Ovary (tissue), 9 donors: ENCODE measurements around the gene PTTG1IP. TPM values are rescaled to one million over a fixed set of nuclear protein-coding genes. Genes with fewer than 3 reads are reported as not detected.

Experiments used
- DNase-seq, 5 donors: peaks; one replicate each; pipeline ENCODE4 v3.0.0-alpha.2; 2019 to 2020
- H3K27ac ChIP-seq, 2 donors: fragments of 200-600 bp; one replicate each; pipeline versions ENCODE4 v1.5.1 to v1.8.0; 2019 to 2022
- H3K27me3 ChIP-seq: fragments of 200-600 bp; one replicate; pipeline ENCODE4 v1.8.0; 2022
- H3K36me3 ChIP-seq: fragments of 200-600 bp; sonication (generic); one replicate; pipeline ENCODE4 v1.5.1; 2019
- H3K4me1 ChIP-seq: one replicate; pipeline ENCODE4 v1.8.1; 2013; ENCODE audit warnings: mild to moderate bottlenecking, moderate library complexity; ENCODE audit not compliant: insufficient read depth
- H3K4me3 ChIP-seq: fragments of 200-600 bp; sonication (generic); one replicate; pipeline ENCODE4 v1.5.1; 2017
- H3K9me3 ChIP-seq, 2 donors: fragments of 200-600 bp in 1 of 2; sonication (generic) in 1 of 2; one replicate each; pipeline versions ENCODE4 v1.5.1 to v1.8.1; 2013 to 2019; ENCODE audit warnings: mild to moderate bottlenecking in 1 of 2, moderate library complexity in 1 of 2
- CTCF ChIP-seq, 3 donors: fragments of 450-650 bp in 2 of 3; fragments of 200-600 bp in 1 of 3; IDR thresholded peaks; one replicate each; pipeline versions ENCODE4 v1.5.1 to v1.8.0; 2016 to 2022; ENCODE audit warnings: antibody characterized with exemption in 3 of 3, mild to moderate bottlenecking in 1 of 3
- EP300 ChIP-seq: sonication (generic); formaldehyde crosslinking; IDR thresholded peaks from one replicate; pipeline ENCODE4 v1.6.1; 2017; ENCODE audit warnings: antibody characterized with exemption
- POLR2A ChIP-seq: fragments of 450-650 bp; IDR thresholded peaks from one replicate; pipeline ENCODE4 v1.6.1; 2017; ENCODE audit warnings: antibody characterized with exemption, mild to moderate bottlenecking, moderate library complexity
- WGBS, 3 donors: extraction: QIAGEN DNeasy Blood & Tissue Kit in 1 of 3; methylation state at CpG; one replicate each; pipeline versions ENCODE4 v1.1.5 to v1.1.7; 2013 to 2017; 5-methylcytosine and 5-hydroxymethylcytosine counted together
- intact Hi-C, 4 donors: fragments of 100-400 bp; cut with DNase I; formaldehyde crosslinking; loops; one replicate each; pipeline versions ENCODE4 v1.11.0 to v1.15.1; 2022 to 2023
- polyA plus RNA-seq, 2 donors: library from polyadenylated mRNA; stranded (reverse); fragments of 200-250 nt in 1 of 2; fragments of 350-450 nt in 1 of 2; fragmentation: Illumina TruSeq in 1 of 2; extraction: RNeasy Lipid Tissue Mini Kit (QIAGEN cat#74804) in 1 of 2; gene quantifications; one replicate each; pipeline ENCODE4 v1.2.3, GENCODE V29; 2013 to 2014
- total RNA-seq, 7 donors: library from RNA; depleted of rRNA in 2 of 7; stranded (reverse); fragments of >200 nt in 2 of 7; fragmentation: NEBNext Ultra II Directional in 3 of 7; extraction: Animal tissue kit (Norgen Biotek cat#: 25700) in 3 of 7; gene quantifications; one replicate each; pipeline versions ENCODE4 v1.1.0 to v1.2.4, GENCODE V29; 2016 to 2023
- donor health status: DM: no; HTN: no; CAD: no; lungs with moderate emphysema.
- donor health status: DM: no; HTN: no; CAD: no.
- donor health status: Bipolar disorder and iron deficiency.
- donor health status: DM: yes; HTN: yes; CAD: no.
- donor health status: DM: no; HTN: no; CAD: no.
- donor health status: DM: yes; HTN: yes; CAD: no.

PTTG1IP gene
- total and polyA plus RNA-seq, 9 donors = 133 to 420 (median 144) TPM

- no peak overlapping the region for H3K4me3 ChIP-seq
- no peaks in the 10 kb centered on the region for H3K9me3 ChIP-seq
- no peak for DNase-seq
- H3K36me3 ChIP-seq = no peaks in the 10 kb centered on the region
- H3K4me1 ChIP-seq = no peaks in the 10 kb centered on the region
- WGBS, 3 donors = 74 to 86% (median 75%) methylated on average over 18 of the region's 18 CpGs
- no peak overlapping the region for H3K27ac ChIP-seq
- no peaks in the 10 kb centered on the region for H3K27me3 ChIP-seq
- TF ChIP-seq EP300 (no peak), CTCF (IDR thresholded peaks at IDR 0.05) (no peak), POLR2A (no peak)
- intact Hi-C loops = no loop called here
Measured at GRCh38 chr21:44903050-44903685, 29.7 kb upstream of the PTTG1IP start.

GRCh38 chr21:44902268-44903049 lies 29.0 kb upstream of the PTTG1IP start:
- no peak overlapping the region for H3K4me3 ChIP-seq
- 87 to 92% (median 88%) methylated on average over 30 of the region's 30 CpGs for WGBS, 3 donors
- DNase-seq = no peak

GRCh38 chr21:44901391-44902074 lies 28.0 kb upstream of the PTTG1IP start:
- H3K4me1 ChIP-seq = no peaks in the 10 kb centered on the region
- intact Hi-C loops = no loop called here
- no peaks in the 10 kb centered on the region for H3K9me3 ChIP-seq
- no peak for DNase-seq
- H3K27me3 ChIP-seq = no peaks in the 10 kb centered on the region
- no peak overlapping the region for H3K27ac ChIP-seq
- no peak overlapping the region for H3K4me3 ChIP-seq
- 66 to 75% (median 69%) methylated on average over 27 of the region's 27 CpGs for WGBS, 3 donors
- TF ChIP-seq EP300 = no peak
- no peak for TF ChIP-seq POLR2A
- no peak for TF ChIP-seq CTCF (IDR thresholded peaks at IDR 0.05)
- H3K36me3 ChIP-seq = no peaks in the 10 kb centered on the region

More at GRCh38 chr21:44902268-44903049, 29.0 kb upstream of the PTTG1IP start:
- no peaks in the 10 kb centered on the region for H3K9me3 ChIP-seq
- TF ChIP-seq EP300 = no peak
- H3K36me3 ChIP-seq = no peaks in the 10 kb centered on the region
- intact Hi-C loops = no loop called here
- H3K4me1 ChIP-seq = no peaks in the 10 kb centered on the region
- no peaks in the 10 kb centered on the region for H3K27me3 ChIP-seq
- H3K27ac ChIP-seq = no peak overlapping the region

GRCh38 chr21:44900559-44901251 lies 27.2 kb upstream of the PTTG1IP start:
- no peaks in the 10 kb centered on the region for H3K4me1 ChIP-seq
- no peak overlapping the region for H3K4me3 ChIP-seq
- no peak overlapping the region for H3K27ac ChIP-seq
- no peaks in the 10 kb centered on the region for H3K36me3 ChIP-seq
- no peaks in the 10 kb centered on the region for H3K27me3 ChIP-seq
- intact Hi-C loops = no loop called here
- 73 to 80% (median 74%) methylated on average over 27 to 28 of the region's 28 CpGs for WGBS, 3 donors
- no peak for DNase-seq
- no peaks in the 10 kb centered on the region for H3K9me3 ChIP-seq
- TF ChIP-seq EP300 = no peak
- no peak for TF ChIP-seq POLR2A
- no peak for TF ChIP-seq CTCF (IDR thresholded peaks at IDR 0.05)
